ENCODE results near the gene RUNX2. TPM values are rescaled to one million over a fixed set of nuclear protein-coding genes. Genes with fewer than 3 reads are reported as not detected.

RUNX2 gene
- total RNA-seq, 4 donors from 2014 or later, result 0.26 to 6.2 (median 2.1) TPM

DNA sequence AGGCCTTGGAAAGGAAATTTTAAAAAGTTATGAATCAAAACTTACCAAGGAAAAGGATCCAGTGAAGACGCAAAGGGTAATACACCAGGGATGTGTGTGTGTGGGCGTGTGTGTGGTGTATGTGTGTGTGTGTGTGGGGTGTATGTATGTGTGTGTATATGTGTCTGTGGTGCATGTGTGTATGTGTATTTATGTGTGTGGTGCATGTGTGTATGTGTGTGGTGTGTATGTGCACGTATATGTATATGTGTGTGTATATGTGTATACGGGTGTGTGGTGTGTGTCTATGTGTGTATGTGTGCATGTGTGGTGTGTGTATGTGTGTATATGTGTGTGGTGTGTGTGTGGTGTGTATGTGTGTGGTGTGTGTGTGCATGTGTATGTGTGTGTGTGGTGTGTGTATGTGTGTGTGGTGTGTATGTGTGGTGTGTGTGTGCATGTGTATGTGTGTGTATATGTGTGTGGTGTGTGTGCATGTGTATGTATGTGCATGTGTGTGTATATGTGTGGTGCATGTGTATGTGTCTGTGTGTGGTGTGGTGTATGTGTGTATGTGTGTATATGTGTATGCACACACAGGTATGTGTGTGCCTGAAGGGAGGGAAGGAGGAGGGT lies 225.7 kb downstream of the RUNX2 start:
- Histone ChIP-seq H3K9me3 (no peaks in the 10 kb centered on the region), H3K27me3 (no peaks in the 10 kb centered on the region), H3K36me3 (no peaks in the 10 kb centered on the region), H3K4me1 (peaks cover 0 to 7% of the 10 kb centered on the region in 2 donors), H3K27ac (no peak overlapping the region), H3K4me3 (no peak overlapping the region)
- DNase-seq, result no peak
- intact Hi-C loops (cut with DNase I; ENCODE audit: low total_unique reads), result no loop called here
- TF ChIP-seq, protein P1, sequence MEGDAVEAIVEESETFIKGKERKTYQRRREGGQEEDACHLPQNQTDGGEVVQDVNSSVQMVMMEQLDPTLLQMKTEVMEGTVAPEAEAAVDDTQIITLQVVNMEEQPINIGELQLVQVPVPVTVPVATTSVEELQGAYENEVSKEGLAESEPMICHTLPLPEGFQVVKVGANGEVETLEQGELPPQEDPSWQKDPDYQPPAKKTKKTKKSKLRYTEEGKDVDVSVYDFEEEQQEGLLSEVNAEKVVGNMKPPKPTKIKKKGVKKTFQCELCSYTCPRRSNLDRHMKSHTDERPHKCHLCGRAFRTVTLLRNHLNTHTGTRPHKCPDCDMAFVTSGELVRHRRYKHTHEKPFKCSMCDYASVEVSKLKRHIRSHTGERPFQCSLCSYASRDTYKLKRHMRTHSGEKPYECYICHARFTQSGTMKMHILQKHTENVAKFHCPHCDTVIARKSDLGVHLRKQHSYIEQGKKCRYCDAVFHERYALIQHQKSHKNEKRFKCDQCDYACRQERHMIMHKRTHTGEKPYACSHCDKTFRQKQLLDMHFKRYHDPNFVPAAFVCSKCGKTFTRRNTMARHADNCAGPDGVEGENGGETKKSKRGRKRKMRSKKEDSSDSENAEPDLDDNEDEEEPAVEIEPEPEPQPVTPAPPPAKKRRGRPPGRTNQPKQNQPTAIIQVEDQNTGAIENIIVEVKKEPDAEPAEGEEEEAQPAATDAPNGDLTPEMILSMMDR (IDR thresholded peaks at IDR 0.05), result no peak
- no peak for TF ChIP-seq POLR2A (IDR thresholded peaks at IDR 0.05)

DNA sequence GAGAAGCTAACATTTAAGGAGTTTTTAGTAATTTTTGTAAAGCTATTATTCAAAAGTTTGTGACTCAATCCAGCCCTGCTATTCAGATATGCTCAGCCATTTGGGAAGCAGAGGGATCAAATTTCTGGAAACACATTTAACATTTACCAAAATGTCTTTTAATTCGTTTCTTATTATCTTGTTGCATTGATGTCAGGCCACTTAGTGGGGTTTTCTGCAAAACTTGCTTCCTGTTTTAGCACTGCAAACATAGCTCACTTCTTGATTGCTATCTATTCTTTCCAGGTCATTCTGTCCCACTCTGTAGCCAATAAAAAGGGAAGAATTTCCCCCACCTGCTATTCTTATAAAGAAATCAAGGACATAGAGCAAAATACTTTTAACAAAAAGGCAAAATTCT lies 226.5 kb downstream of the RUNX2 start:
- no peaks in the 10 kb centered on the region for H3K36me3 ChIP-seq
- intact Hi-C loops (cut with DNase I; ENCODE audit: low total_unique reads), result no loop called here
- TF ChIP-seq POLR2A (IDR thresholded peaks at IDR 0.05), result no peak
- TF ChIP-seq, protein P1 (IDR thresholded peaks at IDR 0.05), result no peak
- H3K27ac ChIP-seq, result peak overlapping the region in 1 of 2 donors; percentile 77
- DNase-seq, result no peak
- H3K9me3 ChIP-seq, result no peaks in the 10 kb centered on the region
- peaks cover 0 to 7% of the 10 kb centered on the region in 2 donors for H3K4me1 ChIP-seq
- H3K4me3 ChIP-seq, result no peak overlapping the region
- no peaks in the 10 kb centered on the region for H3K27me3 ChIP-seq

DNA sequence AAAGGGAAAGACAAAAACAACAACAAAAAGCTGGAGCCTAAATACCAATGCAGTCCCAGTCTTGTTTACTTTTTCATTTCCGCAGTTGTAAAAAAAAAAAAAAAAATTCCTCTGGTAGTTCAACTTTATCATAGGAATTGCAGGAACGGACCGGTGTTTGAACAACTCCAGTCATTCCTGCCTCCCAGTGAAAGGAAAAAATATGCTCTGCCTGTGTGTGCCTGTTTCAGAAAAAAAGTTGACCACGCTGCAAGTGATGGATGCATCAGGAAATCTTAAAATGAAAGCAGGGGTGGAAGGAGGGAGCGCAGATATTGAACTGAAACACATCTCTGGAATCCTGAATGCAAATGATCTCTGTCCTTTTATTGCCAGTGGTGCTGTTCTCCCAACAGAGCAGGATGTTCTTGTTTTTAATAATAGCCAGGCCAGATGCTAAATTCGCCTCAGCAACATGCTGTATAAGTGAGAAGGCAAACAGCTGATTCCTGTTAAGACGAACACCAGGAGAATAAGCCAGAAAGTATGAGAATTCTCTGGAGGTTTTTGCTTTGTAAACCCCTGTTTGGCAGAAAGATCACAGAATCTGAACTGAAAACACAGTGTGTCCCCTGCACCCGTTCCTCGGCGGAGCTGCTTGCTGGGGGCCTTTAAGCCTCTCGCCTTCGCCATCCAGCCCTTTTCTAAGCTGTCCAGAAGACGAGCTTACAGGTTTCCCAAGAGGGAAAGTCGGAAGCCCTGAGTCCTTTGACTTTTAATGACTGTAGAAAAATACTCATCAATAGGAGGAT lies 228.0 kb downstream of the RUNX2 start:
- no peaks in the 10 kb centered on the region for H3K9me3 ChIP-seq
- H3K27me3 ChIP-seq, result no peaks in the 10 kb centered on the region
- peak in 1 of 2 donors; percentile 20 for DNase-seq
- H3K4me1 ChIP-seq, result peaks cover 0 to 7% of the 10 kb centered on the region in 2 donors
- peak overlapping the region; percentile 2 to 20 for H3K4me3 ChIP-seq
- no peak for TF ChIP-seq POLR2A (IDR thresholded peaks at IDR 0.05)
- TF ChIP-seq, protein P1 (IDR thresholded peaks at IDR 0.05), result no peak
- H3K27ac ChIP-seq, result peak overlapping the region; percentile 71 to 77
- H3K36me3 ChIP-seq, result no peaks in the 10 kb centered on the region
- intact Hi-C loops (cut with DNase I; ENCODE audit: low total_unique reads), result no loop called here

DNA sequence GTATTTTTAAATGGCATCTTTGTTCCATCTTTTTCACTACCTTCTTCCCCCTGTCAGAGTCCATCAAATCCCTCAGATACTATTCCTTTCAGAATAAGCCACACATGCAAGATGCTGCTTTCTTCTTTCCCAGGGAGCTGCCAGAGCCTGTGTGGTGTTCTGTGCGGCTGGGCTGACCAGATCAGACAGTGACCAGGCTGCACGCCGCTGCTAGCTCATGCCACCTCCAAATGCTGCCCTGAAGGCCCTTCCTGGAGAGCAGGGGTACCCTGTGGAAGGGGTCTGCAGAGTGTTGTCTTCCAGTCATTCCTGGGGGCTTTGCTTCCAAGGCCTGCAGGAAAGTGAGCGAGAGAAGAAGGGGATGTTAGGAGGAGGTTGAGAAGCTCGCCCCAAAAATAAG lies 228.7 kb downstream of the RUNX2 start:
- intact Hi-C loops (cut with DNase I; ENCODE audit: low total_unique reads), result no loop called here
- no peak for DNase-seq
- TF ChIP-seq, protein P1 (IDR thresholded peaks at IDR 0.05), result no peak
- TF ChIP-seq POLR2A (IDR thresholded peaks at IDR 0.05), result no peak
- Histone ChIP-seq H3K4me3 (peak overlapping the region; percentile 2 to 20), H3K9me3 (no peaks in the 10 kb centered on the region), H3K27ac (peak overlapping the region; percentile 71 to 77), H3K27me3 (no peaks in the 10 kb centered on the region), H3K4me1 (peaks cover 0 to 7% of the 10 kb centered on the region in 2 donors), H3K36me3 (no peaks in the 10 kb centered on the region)

DNA sequence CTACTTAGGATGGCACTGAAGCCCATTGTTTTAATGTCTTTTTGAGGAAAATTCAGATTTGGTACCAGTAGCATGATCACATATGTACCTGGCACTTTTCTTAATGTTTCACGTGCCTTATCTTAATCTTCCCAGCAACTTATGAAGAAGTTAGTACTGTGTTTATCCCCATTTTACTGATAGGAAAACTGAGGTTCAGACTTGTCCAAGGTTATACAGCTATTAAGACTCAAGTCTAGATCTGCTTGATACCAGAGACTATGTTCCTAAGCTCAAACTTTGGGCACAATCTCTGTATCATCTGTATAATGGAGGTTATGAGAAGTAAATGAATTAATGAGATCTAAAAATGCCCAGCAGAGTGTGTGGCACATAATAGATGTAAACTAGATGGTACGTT lies 229.3 kb downstream of the RUNX2 start:
- TF ChIP-seq POLR2A (IDR thresholded peaks at IDR 0.05), result no peak
- TF ChIP-seq, protein P1 (IDR thresholded peaks at IDR 0.05), result no peak
- Histone ChIP-seq H3K27me3 (no peaks in the 10 kb centered on the region), H3K27ac (peak overlapping the region; percentile 15 to 71), H3K9me3 (no peaks in the 10 kb centered on the region), H3K36me3 (no peaks in the 10 kb centered on the region), H3K4me1 (peaks cover 0 to 7% of the 10 kb centered on the region in 2 donors), H3K4me3 (no peak overlapping the region)
- no peak for DNase-seq
- intact Hi-C loops (cut with DNase I; ENCODE audit: low total_unique reads), result no loop called here

All from uterus (tissue), 4 donors.